Vagina (tissue), 2 donors: Measurements from ENCODE around the gene KMT2C. TPM values are rescaled to one million over a fixed set of nuclear protein-coding genes. Genes with fewer than 3 reads are reported as not detected.
A peak's percentile ranks its signal among the peaks of the same experiment; 100 is the strongest.

Experiments used
- DNase-seq, 2 donors: peaks; one replicate each; pipeline ENCODE4 v3.0.0-alpha.2; 2017; ENCODE audit errors: extremely low spot score in 2 of 2
- H3K27ac ChIP-seq: fragments of 200-600 bp; sonication (generic); one replicate; pipeline ENCODE4 v1.5.1; 2019
- H3K27me3 ChIP-seq: fragments of 200-600 bp; sonication (generic); one replicate; pipeline ENCODE4 v1.5.1; 2019
- H3K36me3 ChIP-seq, 2 donors: fragments of 200-600 bp; sonication (generic); one replicate each; pipeline ENCODE4 v1.5.1; 2017 to 2019
- H3K4me1 ChIP-seq: fragments of 200-600 bp; sonication (generic); one replicate; pipeline ENCODE4 v1.5.1; 2019
- H3K4me3 ChIP-seq, 2 donors: fragments of 200-600 bp; sonication (generic); 1 replicate in 1 of 2; 2 replicates in 1 of 2; pipeline ENCODE4 v1.5.1; 2016 to 2019
- H3K9me3 ChIP-seq: fragments of 200-600 bp; sonication (generic); one replicate; pipeline ENCODE4 v1.5.1; 2019
- CTCF ChIP-seq, 3 experiments: fragments of 450-650 bp in 2 of 3; fragments of 200-600 bp in 1 of 3; sonication (generic) in 1 of 3; IDR thresholded peaks; one replicate each; pipeline ENCODE4 v1.5.1; 2017 to 2019; ENCODE audit warnings: antibody characterized with exemption in 3 of 3, mild to moderate bottlenecking in 2 of 3, moderate library complexity in 2 of 3
- POLR2A ChIP-seq, 2 donors: fragments of 450-650 bp; IDR thresholded peaks; one replicate each; pipeline ENCODE4 v1.6.1; 2017; ENCODE audit warnings: antibody characterized with exemption in 2 of 2, mild to moderate bottlenecking in 2 of 2, moderate library complexity in 2 of 2
- POLR2AphosphoS5 ChIP-seq, 2 donors: sonication (generic); formaldehyde crosslinking; IDR thresholded peaks; one replicate each; pipeline ENCODE4 v1.9.0; 2017; ENCODE audit warnings: antibody characterized with exemption in 2 of 2, mild to moderate bottlenecking in 2 of 2, low read depth in 1 of 2; ENCODE audit not compliant: insufficient read depth in 1 of 2
- intact Hi-C: fragments of 100-400 bp; cut with DNase I; formaldehyde crosslinking; loops from one replicate; pipeline ENCODE4 v1.15.1; 2023
- total RNA-seq: library from RNA; depleted of rRNA; stranded (reverse); fragments of >200 nt; gene quantifications from one replicate; pipeline ENCODE4 v1.2.3, GENCODE V29; 2016

Gene KMT2C
- total RNA-seq, 1 donor from 2014 or later = 62.6 TPM

GRCh38 chr7:152142976-152143595, 292.7 kb downstream of the KMT2C start:
- Histone ChIP-seq H3K36me3 (peaks cover 10 to 76% of the 10 kb centered on the region in 2 donors), H3K9me3 (no peaks in the 10 kb centered on the region), H3K27ac (no peak overlapping the region), H3K4me1 (no peaks in the 10 kb centered on the region), H3K4me3 (no peak overlapping the region), H3K27me3 (no peaks in the 10 kb centered on the region)
- intact Hi-C loops = no loop called here
- no peak for DNase-seq
- TF ChIP-seq CTCF (IDR thresholded peaks at IDR 0.05) (no peak), POLR2A (IDR thresholded peaks at IDR 0.05) (no peak), POLR2AphosphoS5 (IDR thresholded peaks at IDR 0.05; ENCODE audit: insufficient read depth in 1 of 2, low read depth in 1 of 2) (no peak)

- intact Hi-C loops = no loop called here
- no peak for TF ChIP-seq POLR2A (IDR thresholded peaks at IDR 0.05)
- TF ChIP-seq POLR2AphosphoS5 (IDR thresholded peaks at IDR 0.05; ENCODE audit: insufficient read depth in 1 of 2, low read depth in 1 of 2) = no peak
- TF ChIP-seq CTCF (IDR thresholded peaks at IDR 0.05) = no peak
- H3K27me3 ChIP-seq = no peaks in the 10 kb centered on the region
- no peak for DNase-seq
- H3K4me3 ChIP-seq = no peak overlapping the region
- H3K4me1 ChIP-seq = peaks cover 16% of the 10 kb centered on the region
- H3K27ac ChIP-seq = no peak overlapping the region
- peaks cover 10 to 69% of the 10 kb centered on the region in 2 donors for H3K36me3 ChIP-seq
- H3K9me3 ChIP-seq = no peaks in the 10 kb centered on the region
Observed at GRCh38 chr7:152140560-152140959, 295.2 kb downstream of the KMT2C start.

GRCh38 chr7:152140067-152140466, 295.7 kb downstream of the KMT2C start:
- H3K27me3 ChIP-seq = no peaks in the 10 kb centered on the region
- peaks cover 16% of the 10 kb centered on the region for H3K4me1 ChIP-seq
- DNase-seq = no peak
- no peaks in the 10 kb centered on the region for H3K9me3 ChIP-seq
- intact Hi-C loops = no loop called here
- peaks cover 10 to 65% of the 10 kb centered on the region in 2 donors for H3K36me3 ChIP-seq
- H3K4me3 ChIP-seq = no peak overlapping the region
- H3K27ac ChIP-seq = no peak overlapping the region
- TF ChIP-seq POLR2A (IDR thresholded peaks at IDR 0.05) (no peak), POLR2AphosphoS5 (IDR thresholded peaks at IDR 0.05; ENCODE audit: insufficient read depth in 1 of 2, low read depth in 1 of 2) (no peak), CTCF (IDR thresholded peaks at IDR 0.05) (no peak)

GRCh38 chr7:152137476-152138025, 298.3 kb downstream of the KMT2C start:
- no peak overlapping the region for H3K4me3 ChIP-seq
- TF ChIP-seq POLR2AphosphoS5 (IDR thresholded peaks at IDR 0.05; ENCODE audit: insufficient read depth in 1 of 2, low read depth in 1 of 2) (no peak), POLR2A (IDR thresholded peaks at IDR 0.05) (no peak)
- no peak for DNase-seq
- H3K27me3 ChIP-seq = no peaks in the 10 kb centered on the region
- intact Hi-C loops = no loop called here
- peaks cover 10 to 43% of the 10 kb centered on the region in 2 donors for H3K36me3 ChIP-seq
- no peaks in the 10 kb centered on the region for H3K9me3 ChIP-seq
- H3K4me1 ChIP-seq = peaks cover 16% of the 10 kb centered on the region
- no peak overlapping the region for H3K27ac ChIP-seq

GRCh38 chr7:152136686-152137085, 299.1 kb downstream of the KMT2C start:
- H3K27me3 ChIP-seq = no peaks in the 10 kb centered on the region
- intact Hi-C loops = no loop called here
- no peak for DNase-seq

More at GRCh38 chr7:152136686-152137085, 299.1 kb downstream of the KMT2C start:
- Histone ChIP-seq H3K9me3 (no peaks in the 10 kb centered on the region), H3K36me3 (peaks cover 10 to 37% of the 10 kb centered on the region in 2 donors), H3K4me3 (no peak overlapping the region), H3K4me1 (peaks cover 16% of the 10 kb centered on the region), H3K27ac (peak overlapping the region; percentile 45)
- TF ChIP-seq CTCF (IDR thresholded peaks at IDR 0.05) (no peak), POLR2AphosphoS5 (IDR thresholded peaks at IDR 0.05; ENCODE audit: insufficient read depth in 1 of 2, low read depth in 1 of 2) (no peak), POLR2A (IDR thresholded peaks at IDR 0.05) (no peak)
